WI38 (cell line): Measurements from ENCODE around the gene DUSP22.

ENCODE experiments used
- H3K4me3 ChIP-seq: 2 replicates; pipeline ENCODE4 v1.5.1; 2011; ENCODE audit warnings: low read depth, mild to moderate bottlenecking, control low read depth, low read length
- TF ChIP-seq, protein P1 (sequence below): IDR thresholded peaks from 2 replicates; pipeline ENCODE4 v1.5.1; 2012; ENCODE audit warnings: low read depth, mild to moderate bottlenecking, control low read depth, low read length

Gene DUSP22

GRCh38 chr6:353642-354614, 61.6 kb downstream of the DUSP22 start:
- no peak overlapping the region for H3K4me3 ChIP-seq
- TF ChIP-seq, protein P1, sequence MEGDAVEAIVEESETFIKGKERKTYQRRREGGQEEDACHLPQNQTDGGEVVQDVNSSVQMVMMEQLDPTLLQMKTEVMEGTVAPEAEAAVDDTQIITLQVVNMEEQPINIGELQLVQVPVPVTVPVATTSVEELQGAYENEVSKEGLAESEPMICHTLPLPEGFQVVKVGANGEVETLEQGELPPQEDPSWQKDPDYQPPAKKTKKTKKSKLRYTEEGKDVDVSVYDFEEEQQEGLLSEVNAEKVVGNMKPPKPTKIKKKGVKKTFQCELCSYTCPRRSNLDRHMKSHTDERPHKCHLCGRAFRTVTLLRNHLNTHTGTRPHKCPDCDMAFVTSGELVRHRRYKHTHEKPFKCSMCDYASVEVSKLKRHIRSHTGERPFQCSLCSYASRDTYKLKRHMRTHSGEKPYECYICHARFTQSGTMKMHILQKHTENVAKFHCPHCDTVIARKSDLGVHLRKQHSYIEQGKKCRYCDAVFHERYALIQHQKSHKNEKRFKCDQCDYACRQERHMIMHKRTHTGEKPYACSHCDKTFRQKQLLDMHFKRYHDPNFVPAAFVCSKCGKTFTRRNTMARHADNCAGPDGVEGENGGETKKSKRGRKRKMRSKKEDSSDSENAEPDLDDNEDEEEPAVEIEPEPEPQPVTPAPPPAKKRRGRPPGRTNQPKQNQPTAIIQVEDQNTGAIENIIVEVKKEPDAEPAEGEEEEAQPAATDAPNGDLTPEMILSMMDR = no peak

- TF ChIP-seq, protein P1 = no peak
- no peak overlapping the region for H3K4me3 ChIP-seq
These were observed 62.5 kb downstream of the DUSP22 start for GRCh38 chr6:354631-355280.

- TF ChIP-seq, protein P1 = no peak
- no peak overlapping the region for H3K4me3 ChIP-seq
These were observed 63.3 kb downstream of the DUSP22 start for GRCh38 chr6:355373-356208.

DNA sequence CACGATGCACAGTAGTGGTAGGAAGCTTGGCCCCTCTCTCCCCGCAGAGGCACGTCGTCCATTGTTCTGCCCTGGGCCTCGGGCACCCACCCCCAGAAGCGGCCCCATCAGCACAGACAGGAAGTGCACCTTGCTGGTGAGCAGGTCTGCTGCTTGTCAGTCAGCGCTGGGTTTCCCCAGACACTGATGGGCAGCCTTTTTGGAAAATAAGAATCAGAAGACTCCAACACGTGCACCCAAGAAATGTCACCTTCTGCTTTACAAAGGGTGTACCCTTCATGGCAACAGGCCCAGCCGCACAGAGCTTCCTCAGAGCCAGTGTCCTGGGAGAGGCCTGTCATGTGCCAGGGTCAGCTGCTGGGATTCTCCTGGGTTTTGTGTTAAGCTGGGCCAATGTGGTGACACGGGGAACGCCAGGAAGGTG, 64.6 kb downstream of the DUSP22 start:
- TF ChIP-seq, protein P1 = no peak
- no peak overlapping the region for H3K4me3 ChIP-seq

DNA sequence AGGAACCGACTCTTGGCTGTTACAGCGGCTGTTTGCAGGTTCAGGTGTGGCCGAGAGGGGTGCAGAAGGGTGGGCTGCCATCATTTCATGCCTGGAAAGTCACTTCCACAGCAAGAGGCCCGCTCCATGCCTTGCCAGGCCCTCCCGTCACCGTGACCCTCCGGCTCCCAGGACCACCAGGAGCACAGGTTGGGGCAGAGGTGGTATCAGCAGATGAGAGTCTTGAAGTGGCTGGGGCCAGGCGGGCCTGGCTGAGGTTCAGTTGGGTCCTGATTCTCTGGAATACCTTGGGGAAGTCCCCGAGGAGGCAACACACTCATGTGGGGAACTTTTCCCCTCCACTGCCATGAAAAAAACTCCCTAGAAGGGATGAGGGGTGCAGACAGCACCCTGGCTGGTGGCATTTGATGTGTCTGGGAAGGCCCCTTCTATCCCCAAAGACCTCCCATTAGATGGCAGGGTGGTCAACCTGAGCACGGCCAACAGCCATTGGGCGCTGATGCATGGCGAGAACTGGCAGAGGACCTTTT, 65.0 kb downstream of the DUSP22 start:
- TF ChIP-seq, protein P1 = no peak
- H3K4me3 ChIP-seq = no peak overlapping the region

DNA sequence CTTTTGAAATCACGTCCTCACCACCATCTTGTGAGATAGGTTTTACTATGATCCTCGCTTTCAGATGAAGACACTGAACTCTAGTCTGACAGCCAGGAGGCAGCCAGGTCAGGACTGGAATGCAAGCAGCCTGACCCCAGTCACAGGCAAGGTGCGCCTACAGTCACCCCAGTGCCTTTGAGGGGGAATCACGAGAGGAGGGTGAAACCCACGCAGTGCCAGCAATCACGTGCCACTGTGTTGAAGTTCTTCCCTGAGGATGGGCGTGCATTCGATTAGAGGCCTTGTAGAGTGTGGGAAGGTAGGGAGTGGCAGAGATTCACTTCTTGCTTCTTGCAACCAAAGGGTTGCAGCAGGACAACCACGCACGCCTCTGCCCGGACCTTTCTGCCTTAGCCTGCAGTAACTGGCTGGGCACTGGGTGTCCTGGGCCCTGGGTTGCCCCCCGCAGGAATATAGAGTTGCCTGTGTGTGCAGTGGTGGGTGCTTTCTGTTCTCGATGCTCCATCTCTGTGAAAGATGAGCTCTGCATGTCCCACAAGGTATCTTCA, 65.6 kb downstream of the DUSP22 start:
- H3K4me3 ChIP-seq = no peak overlapping the region
- TF ChIP-seq, protein P1 = no peak
